ENCODE data around the gene EIF2D. TPM values are rescaled to one million over a fixed set of nuclear protein-coding genes. Genes with fewer than 3 reads are reported as not detected.

The EIF2D gene
- polyA plus RNA-seq, 3 donors = 16.4 to 31.6 (median 16.8) TPM

DNA sequence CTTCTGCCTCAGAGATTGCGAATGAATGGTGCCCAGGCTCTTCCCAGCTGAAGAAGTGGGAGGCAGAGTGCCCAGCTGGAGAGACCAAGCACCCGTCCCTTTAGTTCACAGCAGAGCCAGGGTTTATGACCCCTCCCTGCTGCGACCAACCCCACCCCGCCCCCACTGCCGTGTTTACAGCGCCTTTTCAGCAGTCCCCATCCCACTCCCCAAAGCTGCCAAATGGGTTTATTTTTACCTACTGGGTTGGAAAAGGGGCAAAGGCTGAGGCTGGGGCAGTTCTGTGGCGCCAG, 46.7 kb upstream of the EIF2D start:
- no peak for DNase-seq
- H3K27ac Mint-ChIP-seq = no peak overlapping the region
- no peaks in the 10 kb centered on the region for H3K36me3 Mint-ChIP-seq
- Histone ChIP-seq H2AFZ (ENCODE audit: insufficient read depth, low read depth, low read length, poor library complexity, severe bottlenecking) (no peak overlapping the region), H4K20me1 (ENCODE audit: insufficient read depth, low read length) (peaks cover 12% of the 10 kb centered on the region), H3K9ac (ENCODE audit: insufficient read depth, low read length, poor library complexity, severe bottlenecking) (no peak overlapping the region), H3K4me2 (replicated peaks; ENCODE audit: extremely low read depth, low read length, poor library complexity, severe bottlenecking) (no peak overlapping the region), H3K4me1 (ENCODE audit: control insufficient read depth in 1 of 2, insufficient read depth in 2 of 2, low read length in 2 of 2) (peaks cover 25 to 30% of the 10 kb centered on the region in 2 donors), H3K4me3 (replicated peaks in 1 of 3; ENCODE audit: low read depth in 2 of 3, low read length in 3 of 3) (no peak overlapping the region), H3K9me3 (replicated peaks in 1 of 2; ENCODE audit: control insufficient read depth in 1 of 2, insufficient read depth in 1 of 2, low read length in 2 of 2) (no peaks in the 10 kb centered on the region), H3K36me3 (replicated peaks in 1 of 2; ENCODE audit: control insufficient read depth in 1 of 2, insufficient read depth in 2 of 2, low read length in 2 of 2) (no peaks in the 10 kb centered on the region), H3K27ac (ENCODE audit: low read depth in 1 of 2, low read length in 2 of 2) (no peak overlapping the region), H3K79me2 (ENCODE audit: insufficient read depth, low read length) (no peaks in the 10 kb centered on the region), H3K27me3 (ENCODE audit: control insufficient read depth in 2 of 2, insufficient read depth in 2 of 2, low read length in 2 of 2) (peaks cover 0 to 8% of the 10 kb centered on the region in 2 donors)
- TF ChIP-seq, protein P1, sequence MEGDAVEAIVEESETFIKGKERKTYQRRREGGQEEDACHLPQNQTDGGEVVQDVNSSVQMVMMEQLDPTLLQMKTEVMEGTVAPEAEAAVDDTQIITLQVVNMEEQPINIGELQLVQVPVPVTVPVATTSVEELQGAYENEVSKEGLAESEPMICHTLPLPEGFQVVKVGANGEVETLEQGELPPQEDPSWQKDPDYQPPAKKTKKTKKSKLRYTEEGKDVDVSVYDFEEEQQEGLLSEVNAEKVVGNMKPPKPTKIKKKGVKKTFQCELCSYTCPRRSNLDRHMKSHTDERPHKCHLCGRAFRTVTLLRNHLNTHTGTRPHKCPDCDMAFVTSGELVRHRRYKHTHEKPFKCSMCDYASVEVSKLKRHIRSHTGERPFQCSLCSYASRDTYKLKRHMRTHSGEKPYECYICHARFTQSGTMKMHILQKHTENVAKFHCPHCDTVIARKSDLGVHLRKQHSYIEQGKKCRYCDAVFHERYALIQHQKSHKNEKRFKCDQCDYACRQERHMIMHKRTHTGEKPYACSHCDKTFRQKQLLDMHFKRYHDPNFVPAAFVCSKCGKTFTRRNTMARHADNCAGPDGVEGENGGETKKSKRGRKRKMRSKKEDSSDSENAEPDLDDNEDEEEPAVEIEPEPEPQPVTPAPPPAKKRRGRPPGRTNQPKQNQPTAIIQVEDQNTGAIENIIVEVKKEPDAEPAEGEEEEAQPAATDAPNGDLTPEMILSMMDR (IDR thresholded peaks at IDR 0.05) = no peak
- peaks cover 29% of the 10 kb centered on the region for H3K4me1 Mint-ChIP-seq
- intact Hi-C loops (cut with micrococcal nuclease) = loop anchor here in 1 of 2 donors (10.0 kb wide), 1 partner anchor 146 kb away; no protein-coding TSS in a partner anchor
- H3K9me3 Mint-ChIP-seq = peaks cover 0 to 2% (median 0%) of the 10 kb centered on the region in 7 donors
- 91% methylated on average over 3 of the region's 7 CpGs for WGBS (ENCODE audit: insufficient coverage)
- peaks cover 19 to 32% (median 23%) of the 10 kb centered on the region in 3 donors for H3K27me3 Mint-ChIP-seq (ENCODE audit: low read depth in 3 of 3)
- H3K4me3 Mint-ChIP-seq = no peak overlapping the region

DNA sequence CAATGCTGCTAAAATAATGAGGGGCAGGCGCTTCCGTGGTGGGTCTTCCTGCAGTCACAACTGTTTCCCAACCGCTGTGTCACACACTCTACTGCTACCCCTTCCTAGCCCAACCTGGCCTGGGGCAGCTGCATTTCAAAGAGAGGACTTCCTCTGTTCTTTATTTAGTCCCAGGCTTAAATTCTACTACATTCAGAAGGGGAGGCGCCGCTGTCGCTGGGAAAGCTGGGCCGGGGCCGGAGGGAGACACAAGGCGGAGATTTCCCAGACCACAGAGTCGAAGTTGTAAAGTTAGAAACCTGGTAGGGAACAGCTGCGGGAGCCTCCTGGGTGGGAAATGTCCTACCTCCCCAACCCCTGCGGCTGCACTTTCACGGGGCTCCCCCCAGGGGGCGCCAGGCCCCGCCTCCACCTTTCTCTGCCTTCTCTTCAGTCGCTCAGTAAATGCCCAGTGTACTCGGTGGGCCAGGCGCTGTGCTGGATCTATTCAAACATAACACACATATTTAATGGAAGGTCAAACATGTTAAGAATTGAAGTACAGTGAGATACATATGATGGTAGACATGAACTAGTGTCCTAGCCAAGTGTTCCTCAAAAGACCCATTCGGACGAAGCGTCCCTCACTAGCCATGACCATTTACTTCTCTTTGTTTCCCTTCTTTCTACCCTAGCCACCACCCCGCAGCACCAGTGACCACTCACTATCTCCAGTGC, 46.2 kb upstream of the EIF2D start:
- Histone ChIP-seq H3K4me3 (replicated peaks in 1 of 3; ENCODE audit: low read depth in 2 of 3, low read length in 3 of 3) (peak overlapping the region in 1 of 3 experiments; percentile 17), H3K27ac (ENCODE audit: low read depth in 1 of 2, low read length in 2 of 2) (no peak overlapping the region), H3K4me2 (replicated peaks; ENCODE audit: extremely low read depth, low read length, poor library complexity, severe bottlenecking) (peak overlapping the region; percentile 60), H3K79me2 (ENCODE audit: insufficient read depth, low read length) (no peaks in the 10 kb centered on the region), H3K36me3 (replicated peaks in 1 of 2; ENCODE audit: control insufficient read depth in 1 of 2, insufficient read depth in 2 of 2, low read length in 2 of 2) (no peaks in the 10 kb centered on the region), H3K9me3 (replicated peaks in 1 of 2; ENCODE audit: control insufficient read depth in 1 of 2, insufficient read depth in 1 of 2, low read length in 2 of 2) (no peaks in the 10 kb centered on the region), H4K20me1 (ENCODE audit: insufficient read depth, low read length) (peaks cover 7% of the 10 kb centered on the region), H3K27me3 (ENCODE audit: control insufficient read depth in 2 of 2, insufficient read depth in 2 of 2, low read length in 2 of 2) (peaks cover 0 to 3% of the 10 kb centered on the region in 2 donors), H2AFZ (ENCODE audit: insufficient read depth, low read depth, low read length, poor library complexity, severe bottlenecking) (peak overlapping the region; percentile 37), H3K4me1 (ENCODE audit: control insufficient read depth in 1 of 2, insufficient read depth in 2 of 2, low read length in 2 of 2) (peaks cover 20 to 25% of the 10 kb centered on the region in 2 donors), H3K9ac (ENCODE audit: insufficient read depth, low read length, poor library complexity, severe bottlenecking) (no peak overlapping the region)
- intact Hi-C loops (cut with micrococcal nuclease) = loop anchor here in 1 of 2 donors (10.0 kb wide), 1 partner anchor 146 kb away; no protein-coding TSS in a partner anchor
- DNase-seq = peak; percentile 42 to 59 (median 44)
- TF ChIP-seq, protein P1 (IDR thresholded peaks at IDR 0.05) = peak; percentile 99
- peak overlapping the region; percentile 60 to 62 for H3K4me3 Mint-ChIP-seq
- H3K27ac Mint-ChIP-seq = peak overlapping the region in 3 of 7 donors; percentile 27 to 60 (median 42)
- peaks cover 14 to 27% (median 19%) of the 10 kb centered on the region in 3 donors for H3K27me3 Mint-ChIP-seq (ENCODE audit: low read depth in 3 of 3)
- peaks cover 24% of the 10 kb centered on the region for H3K4me1 Mint-ChIP-seq
- peaks cover 0 to 2% (median 0%) of the 10 kb centered on the region in 7 donors for H3K9me3 Mint-ChIP-seq
- whole genome bisulfite sequencing (ENCODE audit: insufficient coverage) = 32% methylated on average over 10 of the region's 22 CpGs
- H3K36me3 Mint-ChIP-seq = no peaks in the 10 kb centered on the region
